HepG2 (cell line): Measurements from ENCODE around the gene SIKE1. TPM values are rescaled to one million over a fixed set of nuclear protein-coding genes. Genes with fewer than 3 reads are reported as not detected.

Experiments
- DNMT3B ChIP-seq: conservative IDR thresholded peaks from 2 replicates; pipeline ENCODE4 v1.6.1; 2016; ENCODE audit warnings: missing biosample characterization, control low read depth
- DR1 ChIP-seq: sonication (generic); formaldehyde crosslinking; IDR thresholded peaks from 2 replicates; pipeline ENCODE4 v1.8.0; 2021; ENCODE audit warnings: mild to moderate bottlenecking, missing genetic modification reagents, inconsistent platforms
- HHEX ChIP-seq: IDR thresholded peaks from 2 replicates; pipeline ENCODE4 v1.6.1; 2016; ENCODE audit warnings: control low read depth
- MIXL1 ChIP-seq: IDR thresholded peaks from 2 replicates; pipeline ENCODE4 v1.6.1; 2016
- PAX8 ChIP-seq: sonication (generic); formaldehyde crosslinking; IDR thresholded peaks from 2 replicates; pipeline ENCODE4 v1.8.0; 2022; ENCODE audit warnings: mild to moderate bottlenecking, missing genetic modification reagents, borderline replicate concordance
- SIN3B ChIP-seq: fragments of 150-350 bp; IDR thresholded peaks from 2 replicates; pipeline ENCODE4 v1.6.1; 2014; ENCODE audit warnings: low read length
- ZMAT3 ChIP-seq: sonication (generic); formaldehyde crosslinking; conservative IDR thresholded peaks from 2 replicates; pipeline ENCODE4 v1.7.0; 2021; ENCODE audit warnings: missing genetic modification reagents
- ZNF234 ChIP-seq: sonication (generic); formaldehyde crosslinking; conservative IDR thresholded peaks from 2 replicates; pipeline ENCODE4 v1.5.1; 2020; ENCODE audit warnings: mild to moderate bottlenecking, missing genetic modification reagents
- ZNF274 ChIP-seq: sonication (generic); formaldehyde crosslinking; IDR thresholded peaks from 2 replicates; pipeline ENCODE4 v1.5.1; 2020; ENCODE audit warnings: mild to moderate bottlenecking, missing genetic modification reagents
- ZNF282 ChIP-seq: fragments of 450-650 bp; IDR thresholded peaks from 2 replicates; pipeline ENCODE4 v1.6.1; 2018; ENCODE audit not compliant: partially characterized antibody
- ZNF546 ChIP-seq: sonication (generic); formaldehyde crosslinking; conservative IDR thresholded peaks from 2 replicates; pipeline ENCODE4 v1.8.1; 2023; ENCODE audit warnings: mild to moderate bottlenecking, missing genetic modification reagents
- ZNF850 ChIP-seq: sonication (generic); formaldehyde crosslinking; conservative IDR thresholded peaks from 2 replicates; pipeline ENCODE4 v1.9.0; 2021; ENCODE audit warnings: mild to moderate bottlenecking, missing genetic modification reagents
- polyA plus RNA-seq, 8 experiments: library from polyadenylated mRNA; depleted of rRNA in 3 of 8; stranded (reverse) in 7 of 8; unstranded in 1 of 8; fragments of >200 nt; fragmentation: Illumina TruSeq in 4 of 8; extraction: Trizol in 4 of 8; gene quantifications; 2 replicates each; pipeline versions ENCODE4 v1.2.1 to v1.2.3, GENCODE V29; 2011 to 2016; ENCODE audit warnings: low read depth in 4 of 8, missing spikeins in 1 of 8, mixed read lengths in 1 of 8; ENCODE audit not compliant: insufficient read depth in 1 of 8
- total RNA-seq, 5 experiments: library from RNA; depleted of rRNA; stranded (reverse); fragments of >200 nt; fragmentation: Illumina TruSeq; extraction: Trizol; gene quantifications; 2 replicates each; pipeline ENCODE4 v1.2.3, GENCODE V29; 2016; ENCODE audit warnings: low read depth in 1 of 5
- TF ChIP-seq, protein P1 (sequence below): sonication (generic); formaldehyde crosslinking; IDR thresholded peaks from 2 replicates; pipeline ENCODE4 v1.4.0; 2020; ENCODE audit warnings: missing genetic modification reagents, borderline replicate concordance
- TF ChIP-seq, protein P2 (sequence below): sonication (generic); formaldehyde crosslinking; IDR thresholded peaks from 2 replicates; pipeline ENCODE4 v1.5.1; 2020; ENCODE audit warnings: mild to moderate bottlenecking, missing genetic modification reagents, borderline replicate concordance
- TF ChIP-seq, protein P3 (sequence below): sonication (generic); formaldehyde crosslinking; IDR thresholded peaks from 2 replicates; pipeline ENCODE4 v1.8.0; 2022; ENCODE audit warnings: mild to moderate bottlenecking, missing genetic modification reagents
- TF ChIP-seq, protein P4 (sequence below): IDR thresholded peaks from 2 replicates; pipeline ENCODE4 v1.6.1; 2012; ENCODE audit warnings: low read depth, low read length, improper control_type of control experiment
- TF ChIP-seq, protein P5 (sequence below): sonication (generic); formaldehyde crosslinking; IDR thresholded peaks from 2 replicates; pipeline ENCODE4 v1.4.0; 2020; ENCODE audit warnings: missing genetic modification reagents

SIKE1 gene
- total and polyA plus RNA-seq, 2 of the 13 experiments (the other 11 are each of a cell fraction or from before 2014, with no cell fraction given), result 36.5 to 58.4 TPM

DNA sequence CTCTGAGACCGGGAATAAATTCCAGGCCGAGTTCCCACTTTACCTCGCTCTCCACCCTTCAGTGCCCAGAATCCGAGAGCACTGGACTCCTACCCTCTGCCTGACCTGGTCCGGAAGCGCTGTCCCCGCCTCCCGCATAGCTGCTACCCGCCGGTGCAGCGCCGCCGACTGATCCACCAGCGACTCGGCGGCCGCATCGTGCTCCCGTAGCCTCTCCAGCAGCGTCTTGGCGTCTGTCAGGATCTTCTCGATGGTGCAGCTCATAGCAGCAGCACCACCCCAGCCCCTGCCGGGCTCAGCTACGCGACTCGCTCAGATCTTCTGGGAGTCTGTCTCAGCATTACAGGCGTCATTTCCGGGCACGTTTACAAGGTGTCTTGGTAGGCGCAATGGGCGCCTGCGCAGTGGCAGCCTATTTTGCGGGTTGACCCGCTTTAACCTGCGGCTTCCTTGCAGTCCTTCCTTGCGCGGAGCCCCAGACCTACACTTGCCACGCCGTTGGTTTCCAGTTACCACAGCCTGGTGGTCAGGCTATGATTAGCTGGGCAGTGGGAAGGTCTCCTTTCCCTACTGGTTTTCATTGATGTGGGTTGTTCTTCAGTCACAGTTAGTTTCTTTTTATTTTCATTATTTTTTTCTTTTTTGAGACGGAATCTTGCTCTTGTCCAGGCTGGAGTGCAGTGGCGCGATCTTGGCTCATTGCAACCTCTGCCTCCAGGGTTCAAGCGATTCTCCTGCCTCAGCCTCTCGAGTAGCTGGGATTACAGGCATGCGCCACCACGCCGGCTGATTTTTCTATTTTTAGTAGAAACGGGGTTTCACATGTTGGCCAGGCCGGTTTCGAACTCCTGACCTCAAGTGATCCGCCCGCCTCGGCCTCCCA lies at the start of gene SIKE1 (continued):
- TF ChIP-seq, protein P1, sequence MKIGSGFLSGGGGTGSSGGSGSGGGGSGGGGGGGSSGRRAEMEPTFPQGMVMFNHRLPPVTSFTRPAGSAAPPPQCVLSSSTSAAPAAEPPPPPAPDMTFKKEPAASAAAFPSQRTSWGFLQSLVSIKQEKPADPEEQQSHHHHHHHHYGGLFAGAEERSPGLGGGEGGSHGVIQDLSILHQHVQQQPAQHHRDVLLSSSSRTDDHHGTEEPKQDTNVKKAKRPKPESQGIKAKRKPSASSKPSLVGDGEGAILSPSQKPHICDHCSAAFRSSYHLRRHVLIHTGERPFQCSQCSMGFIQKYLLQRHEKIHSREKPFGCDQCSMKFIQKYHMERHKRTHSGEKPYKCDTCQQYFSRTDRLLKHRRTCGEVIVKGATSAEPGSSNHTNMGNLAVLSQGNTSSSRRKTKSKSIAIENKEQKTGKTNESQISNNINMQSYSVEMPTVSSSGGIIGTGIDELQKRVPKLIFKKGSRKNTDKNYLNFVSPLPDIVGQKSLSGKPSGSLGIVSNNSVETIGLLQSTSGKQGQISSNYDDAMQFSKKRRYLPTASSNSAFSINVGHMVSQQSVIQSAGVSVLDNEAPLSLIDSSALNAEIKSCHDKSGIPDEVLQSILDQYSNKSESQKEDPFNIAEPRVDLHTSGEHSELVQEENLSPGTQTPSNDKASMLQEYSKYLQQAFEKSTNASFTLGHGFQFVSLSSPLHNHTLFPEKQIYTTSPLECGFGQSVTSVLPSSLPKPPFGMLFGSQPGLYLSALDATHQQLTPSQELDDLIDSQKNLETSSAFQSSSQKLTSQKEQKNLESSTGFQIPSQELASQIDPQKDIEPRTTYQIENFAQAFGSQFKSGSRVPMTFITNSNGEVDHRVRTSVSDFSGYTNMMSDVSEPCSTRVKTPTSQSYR (CRISPR knock-in tag), result 0 out of 2 replicates have a peak, but pooled peaks have one; percentile 10
- no peak for TF ChIP-seq ZNF282
- no peak for TF ChIP-seq ZNF234 (CRISPR knock-in tag)
- peak; percentile 44; the same call in 1 of the 2 replicates for TF ChIP-seq DR1 (CRISPR knock-in tag)
- no peak for TF ChIP-seq DNMT3B (CRISPR knock-in tag)
- TF ChIP-seq, protein P2, sequence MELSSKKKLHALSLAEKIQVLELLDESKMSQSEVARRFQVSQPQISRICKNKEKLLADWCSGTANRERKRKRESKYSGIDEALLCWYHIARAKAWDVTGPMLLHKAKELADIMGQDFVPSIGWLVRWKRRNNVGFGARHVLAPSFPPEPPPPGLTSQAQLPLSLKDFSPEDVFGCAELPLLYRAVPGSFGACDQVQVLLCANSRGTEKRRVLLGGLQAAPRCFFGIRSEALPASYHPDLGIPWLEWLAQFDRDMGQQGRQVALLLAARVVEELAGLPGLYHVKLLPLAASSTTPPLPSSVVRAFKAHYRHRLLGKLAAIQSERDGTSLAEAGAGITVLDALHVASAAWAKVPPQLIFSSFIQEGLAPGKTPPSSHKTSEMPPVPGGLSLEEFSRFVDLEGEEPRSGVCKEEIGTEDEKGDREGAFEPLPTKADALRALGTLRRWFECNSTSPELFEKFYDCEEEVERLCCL, result 0 out of 2 replicates have a peak, but pooled peaks have one; percentile 36
- TF ChIP-seq, protein P3, sequence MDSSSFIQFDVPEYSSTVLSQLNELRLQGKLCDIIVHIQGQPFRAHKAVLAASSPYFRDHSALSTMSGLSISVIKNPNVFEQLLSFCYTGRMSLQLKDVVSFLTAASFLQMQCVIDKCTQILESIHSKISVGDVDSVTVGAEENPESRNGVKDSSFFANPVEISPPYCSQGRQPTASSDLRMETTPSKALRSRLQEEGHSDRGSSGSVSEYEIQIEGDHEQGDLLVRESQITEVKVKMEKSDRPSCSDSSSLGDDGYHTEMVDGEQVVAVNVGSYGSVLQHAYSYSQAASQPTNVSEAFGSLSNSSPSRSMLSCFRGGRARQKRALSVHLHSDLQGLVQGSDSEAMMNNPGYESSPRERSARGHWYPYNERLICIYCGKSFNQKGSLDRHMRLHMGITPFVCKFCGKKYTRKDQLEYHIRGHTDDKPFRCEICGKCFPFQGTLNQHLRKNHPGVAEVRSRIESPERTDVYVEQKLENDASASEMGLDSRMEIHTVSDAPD (CRISPR knock-in tag), result no peak
- TF ChIP-seq, protein P4, sequence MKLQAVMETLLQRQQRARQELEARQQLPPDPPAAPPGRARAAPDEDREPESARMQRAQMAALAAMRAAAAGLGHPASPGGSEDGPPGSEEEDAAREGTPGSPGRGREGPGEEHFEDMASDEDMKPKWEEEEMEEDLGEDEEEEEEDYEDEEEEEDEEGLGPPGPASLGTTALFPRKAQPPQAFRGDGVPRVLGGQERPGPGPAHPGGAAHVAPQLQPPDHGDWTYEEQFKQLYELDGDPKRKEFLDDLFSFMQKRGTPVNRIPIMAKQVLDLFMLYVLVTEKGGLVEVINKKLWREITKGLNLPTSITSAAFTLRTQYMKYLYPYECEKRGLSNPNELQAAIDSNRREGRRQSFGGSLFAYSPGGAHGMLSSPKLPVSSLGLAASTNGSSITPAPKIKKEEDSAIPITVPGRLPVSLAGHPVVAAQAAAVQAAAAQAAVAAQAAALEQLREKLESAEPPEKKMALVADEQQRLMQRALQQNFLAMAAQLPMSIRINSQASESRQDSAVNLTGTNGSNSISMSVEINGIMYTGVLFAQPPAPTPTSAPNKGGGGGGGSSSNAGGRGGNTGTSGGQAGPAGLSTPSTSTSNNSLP, result no peak
- TF ChIP-seq ZNF850, result no peak
- TF ChIP-seq ZMAT3 (CRISPR knock-in tag), result 0 out of 2 replicates have a peak, but pooled peaks have one; percentile 26
- peak; percentile 41; the same call in 1 of the 2 replicates for TF ChIP-seq MIXL1
- TF ChIP-seq ZNF274 (CRISPR knock-in tag), result peak; percentile 68
- TF ChIP-seq, protein P5, sequence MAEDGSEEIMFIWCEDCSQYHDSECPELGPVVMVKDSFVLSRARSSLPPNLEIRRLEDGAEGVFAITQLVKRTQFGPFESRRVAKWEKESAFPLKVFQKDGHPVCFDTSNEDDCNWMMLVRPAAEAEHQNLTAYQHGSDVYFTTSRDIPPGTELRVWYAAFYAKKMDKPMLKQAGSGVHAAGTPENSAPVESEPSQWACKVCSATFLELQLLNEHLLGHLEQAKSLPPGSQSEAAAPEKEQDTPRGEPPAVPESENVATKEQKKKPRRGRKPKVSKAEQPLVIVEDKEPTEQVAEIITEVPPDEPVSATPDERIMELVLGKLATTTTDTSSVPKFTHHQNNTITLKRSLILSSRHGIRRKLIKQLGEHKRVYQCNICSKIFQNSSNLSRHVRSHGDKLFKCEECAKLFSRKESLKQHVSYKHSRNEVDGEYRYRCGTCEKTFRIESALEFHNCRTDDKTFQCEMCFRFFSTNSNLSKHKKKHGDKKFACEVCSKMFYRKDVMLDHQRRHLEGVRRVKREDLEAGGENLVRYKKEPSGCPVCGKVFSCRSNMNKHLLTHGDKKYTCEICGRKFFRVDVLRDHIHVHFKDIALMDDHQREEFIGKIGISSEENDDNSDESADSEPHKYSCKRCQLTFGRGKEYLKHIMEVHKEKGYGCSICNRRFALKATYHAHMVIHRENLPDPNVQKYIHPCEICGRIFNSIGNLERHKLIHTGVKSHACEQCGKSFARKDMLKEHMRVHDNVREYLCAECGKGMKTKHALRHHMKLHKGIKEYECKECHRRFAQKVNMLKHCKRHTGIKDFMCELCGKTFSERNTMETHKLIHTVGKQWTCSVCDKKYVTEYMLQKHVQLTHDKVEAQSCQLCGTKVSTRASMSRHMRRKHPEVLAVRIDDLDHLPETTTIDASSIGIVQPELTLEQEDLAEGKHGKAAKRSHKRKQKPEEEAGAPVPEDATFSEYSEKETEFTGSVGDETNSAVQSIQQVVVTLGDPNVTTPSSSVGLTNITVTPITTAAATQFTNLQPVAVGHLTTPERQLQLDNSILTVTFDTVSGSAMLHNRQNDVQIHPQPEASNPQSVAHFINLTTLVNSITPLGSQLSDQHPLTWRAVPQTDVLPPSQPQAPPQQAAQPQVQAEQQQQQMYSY (CRISPR knock-in tag), result no peak; the same call in 1 of the 2 replicates
- TF ChIP-seq PAX8, result peak; percentile 49; the same call in 1 of the 2 replicates
- no peak for TF ChIP-seq SIN3B
- 0 out of 2 replicates have a peak, but pooled peaks have one; percentile 69 for TF ChIP-seq ZNF546 (CRISPR knock-in tag)
- no peak for TF ChIP-seq HHEX (CRISPR knock-in tag)
